ENCODE results near the gene ACTL9. TPM values are rescaled to one million over a fixed set of nuclear protein-coding genes. Genes with fewer than 3 reads are reported as not detected.
"Not testable (repeated sequence)": the region's sequence is repeated elsewhere in the genome, so short reads cannot be mapped to it uniquely, and the experiment has no call there.

The ACTL9 gene, protein sequence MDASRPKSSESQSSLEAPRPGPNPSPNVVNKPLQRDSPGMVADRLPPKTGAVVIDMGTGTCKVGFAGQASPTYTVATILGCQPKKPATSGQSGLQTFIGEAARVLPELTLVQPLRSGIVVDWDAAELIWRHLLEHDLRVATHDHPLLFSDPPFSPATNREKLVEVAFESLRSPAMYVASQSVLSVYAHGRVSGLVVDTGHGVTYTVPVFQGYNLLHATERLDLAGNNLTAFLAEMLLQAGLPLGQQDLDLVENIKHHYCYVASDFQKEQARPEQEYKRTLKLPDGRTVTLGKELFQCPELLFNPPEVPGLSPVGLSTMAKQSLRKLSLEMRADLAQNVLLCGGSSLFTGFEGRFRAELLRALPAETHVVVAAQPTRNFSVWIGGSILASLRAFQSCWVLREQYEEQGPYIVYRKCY
- not detected in 2 replicates for total RNA-seq (2014; rRNA removed; shearing (Covaris generic))
- not detected in 2 replicates for polyA plus RNA-seq (2015; cell fraction: cytosol; rRNA removed)
- not detected in 2 replicates for polyA plus RNA-seq (2015; cell fraction: nucleus; rRNA removed)

DNA sequence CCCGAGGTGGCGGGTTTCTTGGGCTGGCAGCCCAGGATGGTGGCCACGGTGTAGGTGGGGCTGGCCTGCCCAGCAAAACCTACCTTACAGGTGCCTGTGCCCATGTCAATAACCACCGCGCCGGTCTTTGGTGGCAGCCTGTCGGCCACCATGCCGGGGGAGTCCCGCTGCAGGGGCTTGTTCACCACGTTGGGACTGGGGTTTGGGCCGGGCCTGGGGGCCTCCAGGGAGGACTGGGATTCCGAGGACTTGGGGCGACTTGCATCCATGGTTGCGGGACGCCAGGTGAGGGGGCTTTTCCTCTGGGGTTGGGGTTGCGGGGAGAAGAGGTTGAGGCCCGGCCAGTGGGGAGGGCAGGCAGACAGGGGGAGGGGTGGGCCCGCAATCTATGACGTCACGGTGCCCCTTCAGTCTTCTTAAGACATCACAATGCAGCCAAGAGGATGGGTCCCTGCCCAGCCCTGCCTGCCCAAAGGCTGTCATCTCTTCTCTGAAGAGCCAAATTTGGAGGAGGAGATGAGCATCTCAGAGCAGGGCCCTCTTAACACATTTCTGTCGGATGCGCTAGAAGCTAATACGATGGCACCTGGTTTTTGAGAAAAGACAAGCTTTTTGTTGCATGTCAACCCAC lies at the start of gene ACTL9:
Gene ACTL9 (minus strand): TSS at position 363 of the 631 bp plus-strand sequence. CDS start 94 bp downstream, at position 269.
- in situ Hi-C loops (cut with HindIII; ENCODE audit: low pct_unique_long_range_greater_than_20kb, low sequenced_read_pairs), result no loop called here
- DNase-seq (ENCODE audit: low read depth, low spot score), result no peak

- in situ Hi-C loops (cut with HindIII; ENCODE audit: low pct_unique_long_range_greater_than_20kb, low sequenced_read_pairs); DNase-seq (ENCODE audit: low read depth, low spot score): not testable (repeated sequence)
Measured at GRCh38 chr19:8739291-8740065, 40.9 kb upstream of the ACTL9 start.

DNA sequence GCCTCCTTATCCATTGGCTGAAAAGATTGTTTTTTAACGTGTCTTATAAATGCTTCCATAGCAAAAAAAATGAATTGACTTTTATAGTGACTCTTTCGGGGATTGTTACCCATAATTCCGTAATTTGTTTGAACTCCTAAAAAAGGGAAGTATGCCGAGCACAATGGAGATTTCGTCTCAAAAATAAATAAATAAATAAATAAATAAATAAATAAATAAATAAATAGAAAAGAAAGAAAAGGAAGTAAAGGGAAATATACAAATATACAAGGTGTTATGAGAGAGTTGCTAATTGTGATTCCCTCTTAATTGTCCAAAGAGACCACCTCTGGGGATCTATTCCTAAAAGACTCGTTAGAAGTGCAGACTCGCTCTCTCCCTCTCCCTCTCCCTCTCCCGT lies 39.8 kb upstream of the ACTL9 start:
- in situ Hi-C loops (cut with HindIII; ENCODE audit: low pct_unique_long_range_greater_than_20kb, low sequenced_read_pairs), result no loop called here

DNA sequence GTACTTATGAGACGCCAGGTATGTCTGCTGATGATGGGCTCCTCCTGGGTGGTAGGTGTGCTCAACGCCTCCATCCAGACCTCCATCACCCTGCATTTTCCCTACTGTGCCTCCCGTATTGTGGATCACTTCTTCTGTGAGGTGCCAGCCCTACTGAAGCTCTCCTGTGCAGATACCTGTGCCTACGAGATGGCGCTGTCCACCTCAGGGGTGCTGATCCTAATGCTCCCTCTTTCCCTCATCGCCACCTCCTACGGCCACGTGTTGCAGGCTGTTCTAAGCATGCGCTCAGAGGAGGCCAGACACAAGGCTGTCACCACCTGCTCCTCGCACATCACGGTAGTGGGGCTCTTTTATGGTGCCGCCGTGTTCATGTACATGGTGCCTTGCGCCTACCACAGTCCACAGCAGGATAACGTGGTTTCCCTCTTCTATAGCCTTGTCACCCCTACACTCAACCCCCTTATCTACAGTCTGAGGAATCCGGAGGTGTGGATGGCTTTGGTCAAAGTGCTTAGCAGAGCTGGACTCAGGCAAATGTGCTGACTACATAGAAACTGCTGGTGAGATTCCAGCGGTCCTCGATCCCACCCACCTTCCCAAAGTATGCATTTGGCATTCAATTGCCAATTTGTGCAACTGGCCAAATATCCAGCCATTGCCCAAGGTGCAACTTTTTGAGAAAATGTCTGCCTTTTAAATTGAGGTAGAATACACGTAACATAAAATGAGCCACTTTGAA lies 33.0 kb upstream of the ACTL9 start:
- in situ Hi-C loops (cut with HindIII; ENCODE audit: low pct_unique_long_range_greater_than_20kb, low sequenced_read_pairs), result no loop called here

More for the DNA sequence above, 39.8 kb upstream of the ACTL9 start:
- no peak for DNase-seq (ENCODE audit: low read depth, low spot score)

DNA sequence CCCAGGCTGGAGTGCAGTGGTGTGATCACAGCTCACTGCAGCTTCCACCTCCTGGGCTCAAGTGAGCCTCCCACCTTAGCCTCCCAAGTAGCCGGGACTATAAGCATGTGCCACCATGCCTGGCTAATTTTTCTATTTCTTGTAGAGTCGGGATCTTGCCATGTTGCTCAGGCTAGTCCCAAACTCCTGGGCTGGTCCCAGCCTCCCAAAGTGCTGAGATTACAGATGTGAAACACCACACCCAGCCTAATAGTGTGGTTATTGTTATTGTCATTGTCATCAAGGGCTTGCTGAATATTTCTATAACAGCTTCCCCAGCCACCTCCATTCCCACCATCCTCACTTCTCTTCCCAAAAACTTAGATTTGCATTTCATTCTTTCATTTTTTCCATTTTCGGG lies 25.7 kb upstream of the ACTL9 start:
- in situ Hi-C loops (cut with HindIII; ENCODE audit: low pct_unique_long_range_greater_than_20kb, low sequenced_read_pairs), result no loop called here
- DNase-seq (ENCODE audit: low read depth, low spot score), result no peak

More for the DNA sequence above, 33.0 kb upstream of the ACTL9 start:
- no peak for DNase-seq (ENCODE audit: low read depth, low spot score)

DNA sequence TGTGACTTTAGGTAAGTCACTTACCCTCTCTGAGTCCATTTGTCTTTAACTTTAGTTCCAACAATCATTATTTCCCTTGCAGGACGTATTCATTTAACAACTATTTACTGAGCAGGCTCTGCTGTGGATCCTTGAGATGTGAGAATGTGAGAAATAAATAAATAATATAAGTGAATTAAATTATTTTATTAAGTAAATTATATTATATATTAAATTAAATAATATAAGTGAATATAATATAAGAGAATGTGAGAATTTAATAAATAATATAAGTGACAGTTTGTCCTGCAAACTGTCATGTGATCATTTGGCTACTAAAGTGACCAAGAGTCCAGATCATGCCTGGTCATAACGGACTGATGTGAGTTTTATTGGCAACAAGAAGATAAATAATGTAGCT lies 23.4 kb upstream of the ACTL9 start:
- in situ Hi-C loops (cut with HindIII; ENCODE audit: low pct_unique_long_range_greater_than_20kb, low sequenced_read_pairs), result no loop called here
- no peak for DNase-seq (ENCODE audit: low read depth, low spot score)

- in situ Hi-C loops (cut with HindIII; ENCODE audit: low pct_unique_long_range_greater_than_20kb, low sequenced_read_pairs), result no loop called here
- DNase-seq (ENCODE audit: low read depth, low spot score), result no peak
Measured at GRCh38 chr19:8721334-8721733, 22.7 kb upstream of the ACTL9 start, which contains the start of gene OR2Z1. Gene OR2Z1, plus strand, starts transcription at chr19:8721634. Its CDS starts 9,395 bp downstream, at chr19:8731029.

- not testable (repeated sequence) for DNase-seq (ENCODE audit: low read depth, low spot score)
Measured at GRCh38 chr19:8710337-8710736, 11.7 kb upstream of the ACTL9 start.

DNA sequence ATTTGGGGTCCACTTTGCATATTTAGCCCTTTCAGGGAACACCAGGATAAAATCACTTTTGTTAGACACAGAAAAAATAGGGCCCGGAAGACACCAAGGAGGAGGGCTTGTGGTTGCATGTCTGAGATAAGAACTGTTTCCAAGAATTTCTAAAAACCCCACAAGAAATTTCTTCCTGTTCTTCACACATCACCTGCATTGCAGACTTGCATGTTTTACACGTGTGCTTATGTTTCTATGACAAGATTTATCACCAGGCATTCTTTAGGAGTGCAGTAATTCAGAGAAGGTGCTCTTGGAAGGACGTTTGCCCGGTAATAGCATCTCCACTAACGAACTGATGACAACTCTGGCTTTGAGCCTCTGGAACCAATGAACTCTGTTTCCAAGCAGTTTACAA lies 7.1 kb upstream of the ACTL9 start:
- no peak for DNase-seq (ENCODE audit: low read depth, low spot score)
- in situ Hi-C loops (cut with HindIII; ENCODE audit: low pct_unique_long_range_greater_than_20kb, low sequenced_read_pairs), result no loop called here

More at GRCh38 chr19:8710337-8710736, 11.7 kb upstream of the ACTL9 start:
- in situ Hi-C loops (cut with HindIII; ENCODE audit: low pct_unique_long_range_greater_than_20kb, low sequenced_read_pairs), result not testable (repeated sequence)

- DNase-seq (ENCODE audit: low read depth, low spot score); in situ Hi-C loops (cut with HindIII; ENCODE audit: low pct_unique_long_range_greater_than_20kb, low sequenced_read_pairs): not testable (repeated sequence)
Measured at GRCh38 chr19:8705304-8705703, 6.7 kb upstream of the ACTL9 start.

- in situ Hi-C loops (cut with HindIII; ENCODE audit: low pct_unique_long_range_greater_than_20kb, low sequenced_read_pairs), result no loop called here
Measured at GRCh38 chr19:8703223-8703622, 4.6 kb upstream of the ACTL9 start.

DNA sequence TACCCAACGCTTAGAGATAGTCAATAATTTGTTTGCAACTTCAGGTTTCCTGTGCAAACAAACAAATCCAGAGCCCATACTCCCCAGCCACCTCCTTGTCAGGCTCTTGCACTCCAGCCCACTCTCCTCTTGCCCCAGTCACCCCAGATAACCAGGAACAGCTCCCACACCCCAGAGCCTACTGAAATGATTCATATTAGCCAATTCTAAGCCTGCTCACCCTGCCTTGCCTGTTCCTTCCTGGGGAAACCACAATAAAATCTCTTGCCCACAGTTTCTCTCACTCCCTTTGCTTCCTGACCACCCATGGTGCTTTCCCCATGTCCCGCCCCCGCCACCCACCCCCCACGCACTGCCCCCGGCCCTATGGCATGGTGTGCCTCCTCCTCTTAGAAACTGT lies 3.8 kb upstream of the ACTL9 start:
- in situ Hi-C loops (cut with HindIII; ENCODE audit: low pct_unique_long_range_greater_than_20kb, low sequenced_read_pairs), result no loop called here
- no peak for DNase-seq (ENCODE audit: low read depth, low spot score)

More at GRCh38 chr19:8703223-8703622, 4.6 kb upstream of the ACTL9 start:
- no peak for DNase-seq (ENCODE audit: low read depth, low spot score)

DNA sequence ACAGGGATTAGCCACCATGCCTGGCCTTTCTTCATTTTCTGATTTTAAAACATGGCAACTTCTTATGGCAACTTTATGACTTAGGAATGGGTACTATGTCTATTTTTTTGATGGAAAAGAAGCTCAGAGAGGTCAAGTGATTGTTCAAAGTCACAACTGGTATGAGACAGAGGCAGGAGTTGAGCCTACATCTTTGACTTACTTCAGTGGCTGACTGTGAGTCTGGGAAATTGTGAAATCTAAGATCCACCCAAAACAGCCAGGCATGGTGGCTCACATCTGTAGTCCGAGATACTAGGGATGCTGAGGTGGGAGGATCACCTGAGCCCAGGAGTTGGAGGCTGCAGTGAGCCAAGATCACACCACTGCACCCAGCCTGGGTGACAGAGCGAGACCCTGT lies 2.4 kb upstream of the ACTL9 start:
- DNase-seq (ENCODE audit: low read depth, low spot score), result no peak
- in situ Hi-C loops (cut with HindIII; ENCODE audit: low pct_unique_long_range_greater_than_20kb, low sequenced_read_pairs), result no loop called here

GRCh38 chr19:8699908-8700307 lies 1.3 kb upstream of the ACTL9 start:
- no peak for DNase-seq (ENCODE audit: low read depth, low spot score)
- in situ Hi-C loops (cut with HindIII; ENCODE audit: low pct_unique_long_range_greater_than_20kb, low sequenced_read_pairs), result no loop called here

GRCh38 chr19:8697671-8698432 lies 743 bp downstream of the ACTL9 start:
- no peak for DNase-seq (ENCODE audit: low read depth, low spot score)
- in situ Hi-C loops (cut with HindIII; ENCODE audit: low pct_unique_long_range_greater_than_20kb, low sequenced_read_pairs), result no loop called here

DNA sequence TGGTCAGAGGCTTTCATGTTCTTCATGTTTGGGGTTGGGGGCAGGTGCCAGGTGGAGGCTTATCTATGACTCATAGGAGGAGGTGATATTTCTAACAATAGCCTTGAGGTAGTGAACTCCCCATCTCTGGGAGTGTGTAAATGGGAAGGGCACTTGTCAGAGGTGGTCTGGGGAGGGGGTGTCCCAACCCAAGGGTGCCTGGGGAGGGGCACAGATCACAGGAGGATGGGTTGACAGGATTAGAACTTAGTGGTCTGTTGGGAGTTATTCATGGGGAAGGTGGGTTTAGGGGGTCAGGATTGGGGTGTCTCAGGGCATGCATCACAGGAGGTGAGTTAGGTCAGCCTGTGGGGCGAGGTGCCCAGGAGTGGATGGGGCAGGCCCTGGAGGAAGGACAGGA lies 1.6 kb downstream of the ACTL9 start:
- in situ Hi-C loops (cut with HindIII; ENCODE audit: low pct_unique_long_range_greater_than_20kb, low sequenced_read_pairs), result no loop called here
- DNase-seq (ENCODE audit: low read depth, low spot score), result no peak

GRCh38 chr19:8695911-8696310 lies 2.7 kb downstream of the ACTL9 start:
- in situ Hi-C loops (cut with HindIII; ENCODE audit: low pct_unique_long_range_greater_than_20kb, low sequenced_read_pairs), result no loop called here
- DNase-seq (ENCODE audit: low read depth, low spot score), result no peak
